SK-N-SH (cell line): ENCODE results near the gene SULT2B1. TPM values are rescaled to one million over a fixed set of nuclear protein-coding genes. Genes with fewer than 3 reads are reported as not detected.

Experiments used
- CTCF ChIA-PET: fragments of 300-600, 350-600 bp; formaldehyde crosslinking; extraction: SDS; loops from one replicate; lab custom pipeline; 2021; lab: Yijun Ruan, JAX
- POLR2A ChIA-PET: fragments of 350-600 bp; sonication (Branson Sonifier 250); formaldehyde crosslinking; extraction: SDS; loops from one replicate; lab custom pipeline; 2020; ENCODE audit warnings: antibody characterized with exemption, inconsistent platforms; lab: Yijun Ruan, JAX
- DNase-seq: peaks from one replicate; pipeline ENCODE4 v3.0.0; 2012
- H2AFZ ChIP-seq: fragments of 200-600 bp; sonication (generic); 2 replicates; pipeline ENCODE4 v1.8.1; 2016; ENCODE audit warnings: antibody characterized with exemption, mild to moderate bottlenecking, low read depth
- H3F3A ChIP-seq: fragments of 200-600 bp; sonication (generic); replicated peaks from 2 replicates; pipeline ENCODE3; 2016; ENCODE audit warnings: antibody characterized with exemption, mild to moderate bottlenecking; ENCODE audit not compliant: insufficient read depth
- H3K27ac ChIP-seq, 2 experiments: fragments of 200-500 bp in 1 of 2; fragments of 200-600 bp in 1 of 2; sonication (Bioruptor generic) in 1 of 2; sonication (generic), shearing (Covaris generic) in 1 of 2; 2 replicates each; pipeline versions ENCODE4 v1.5.1 to v1.6.1; 2014 to 2016; ENCODE audit warnings: low read depth in 2 of 2, inconsistent platforms in 1 of 2, low read length in 1 of 2, mild to moderate bottlenecking in 1 of 2, mixed read lengths in 1 of 2
- H3K27me3 ChIP-seq: fragments of 200-600 bp; sonication (generic), shearing (Covaris generic); 2 replicates; pipeline ENCODE4 v1.6.1; 2016; ENCODE audit warnings: mixed run types; ENCODE audit not compliant: insufficient read depth
- H3K36me3 ChIP-seq, 2 experiments: fragments of 200-500 bp in 1 of 2; fragments of 200-600 bp in 1 of 2; sonication (Bioruptor generic) in 1 of 2; sonication (generic) in 1 of 2; replicated peaks in 1 of 2; 2 replicates each; pipeline versions ENCODE3 to v1.5.1; 2014 to 2016; ENCODE audit warnings: low read length in 1 of 2, mild to moderate bottlenecking in 1 of 2; ENCODE audit not compliant: insufficient read depth in 2 of 2, control insufficient read depth in 1 of 2
- H3K4me1 ChIP-seq, 2 experiments: fragments of 200-500 bp in 1 of 2; fragments of 200-600 bp in 1 of 2; sonication (Bioruptor generic) in 1 of 2; sonication (generic), shearing (Covaris generic) in 1 of 2; 2 replicates each; pipeline versions ENCODE4 v1.5.1 to v1.6.1; 2014 to 2016; ENCODE audit warnings: low read depth in 1 of 2, low read length in 1 of 2, mixed run types in 1 of 2; ENCODE audit not compliant: insufficient read depth in 2 of 2, control insufficient read depth in 1 of 2
- H3K4me2 ChIP-seq: fragments of 200-600 bp; sonication (generic), shearing (Covaris generic); 2 replicates; pipeline ENCODE4 v1.6.1; 2017; ENCODE audit warnings: mixed run types
- H3K4me3 ChIP-seq, 2 experiments: fragments of 200-500 bp in 1 of 2; fragments of 200-600 bp in 1 of 2; sonication (Bioruptor generic) in 1 of 2; sonication (generic), shearing (Covaris generic) in 1 of 2; 2 replicates each; pipeline versions ENCODE4 v1.5.1 to v1.8.1; 2014 to 2016; ENCODE audit warnings: low read depth in 2 of 2, inconsistent platforms in 1 of 2, low read length in 1 of 2, mild to moderate bottlenecking in 1 of 2, mixed read lengths in 1 of 2, moderate library complexity in 1 of 2
- H3K79me2 ChIP-seq: fragments of 200-600 bp; sonication (generic); 2 replicates; pipeline ENCODE4 v1.8.1; 2017; ENCODE audit warnings: mild to moderate bottlenecking; ENCODE audit not compliant: insufficient read depth
- H3K9ac ChIP-seq: fragments of 200-600 bp; sonication (generic); 2 replicates; pipeline ENCODE4 v1.6.1; 2017; ENCODE audit warnings: mixed run types
- H3K9me2 ChIP-seq: fragments of 200-600 bp; sonication (generic); 2 replicates; pipeline ENCODE4 v1.6.1; 2017; ENCODE audit warnings: mixed run types
- H3K9me3 ChIP-seq: fragments of 200-600 bp; sonication (generic); 2 replicates; pipeline ENCODE4 v1.6.1; 2017; ENCODE audit warnings: mixed run types, mild to moderate bottlenecking, moderate library complexity
- H4K20me1 ChIP-seq: fragments of 200-600 bp; sonication (generic); 2 replicates; pipeline ENCODE4 v1.6.1; 2017; ENCODE audit warnings: mild to moderate bottlenecking, mixed run types; ENCODE audit not compliant: insufficient read depth
- CHD2 ChIP-seq: fragments of 150-350 bp; IDR thresholded peaks from 2 replicates; pipeline ENCODE4 v1.6.1; 2018; ENCODE audit warnings: low read length; ENCODE audit not compliant: partially characterized antibody
- EP300 ChIP-seq, 2 experiments: IDR thresholded peaks; 2 replicates each; pipeline versions ENCODE4 v1.4.0 to v1.6.1; 2012; ENCODE audit warnings: borderline replicate concordance in 1 of 2, low read depth in 1 of 2, low read length in 1 of 2
- FOSL2 ChIP-seq: IDR thresholded peaks from 2 replicates; pipeline ENCODE4 v1.4.0; 2012; ENCODE audit warnings: low read depth, mild to moderate bottlenecking, moderate library complexity, borderline replicate concordance
- FOXJ3 ChIP-seq: sonication (generic); formaldehyde crosslinking; IDR thresholded peaks from 2 replicates; pipeline ENCODE4 v1.5.1; 2020; ENCODE audit warnings: mild to moderate bottlenecking, missing genetic modification reagents
- JUND ChIP-seq: IDR thresholded peaks from 2 replicates; pipeline ENCODE4 v1.4.0; 2012
- POLR2AphosphoS5 ChIP-seq: IDR thresholded peaks from 2 replicates; pipeline ENCODE4 v1.6.1; 2012; ENCODE audit warnings: low read depth, low read length
- RAD21 ChIP-seq: IDR thresholded peaks from 2 replicates; pipeline ENCODE4 v1.6.1; 2012; ENCODE audit warnings: mild to moderate bottlenecking, low read length
- RFX5 ChIP-seq: IDR thresholded peaks from 2 replicates; pipeline ENCODE4 v1.6.1; 2012; ENCODE audit warnings: mild to moderate bottlenecking, improper control_type of control experiment, low read length
- SMC3 ChIP-seq: IDR thresholded peaks from 2 replicates; pipeline ENCODE4 v1.6.1; 2012; ENCODE audit warnings: low read depth, low read length, improper control_type of control experiment
- TCF12 ChIP-seq: IDR thresholded peaks from 2 replicates; pipeline ENCODE4 v1.4.0; 2012
- WGBS: methylation state at CpG from one replicate; pipeline ENCODE4 v1.1.6; 2017; ENCODE audit warnings: low lambda C conversion rate; 5-methylcytosine and 5-hydroxymethylcytosine counted together
- polyA plus RNA-seq, 3 experiments: library from polyadenylated mRNA; depleted of rRNA; stranded (reverse); fragments of >200 nt; gene quantifications; 2 replicates each; pipeline ENCODE4 v1.2.3, GENCODE V29; 2012
- TF ChIP-seq, protein P1 (sequence below): IDR thresholded peaks from 2 replicates; pipeline ENCODE4; 2012
- TF ChIP-seq, protein P2 (sequence below): IDR thresholded peaks from 2 replicates; pipeline ENCODE4 v1.4.0; 2012; ENCODE audit warnings: low read depth

SULT2B1 gene
- polyA plus RNA-seq, 1 of the 3 experiments (the other 2 are of a cell fraction) = 0.92 TPM

- TF ChIP-seq, protein P1, sequence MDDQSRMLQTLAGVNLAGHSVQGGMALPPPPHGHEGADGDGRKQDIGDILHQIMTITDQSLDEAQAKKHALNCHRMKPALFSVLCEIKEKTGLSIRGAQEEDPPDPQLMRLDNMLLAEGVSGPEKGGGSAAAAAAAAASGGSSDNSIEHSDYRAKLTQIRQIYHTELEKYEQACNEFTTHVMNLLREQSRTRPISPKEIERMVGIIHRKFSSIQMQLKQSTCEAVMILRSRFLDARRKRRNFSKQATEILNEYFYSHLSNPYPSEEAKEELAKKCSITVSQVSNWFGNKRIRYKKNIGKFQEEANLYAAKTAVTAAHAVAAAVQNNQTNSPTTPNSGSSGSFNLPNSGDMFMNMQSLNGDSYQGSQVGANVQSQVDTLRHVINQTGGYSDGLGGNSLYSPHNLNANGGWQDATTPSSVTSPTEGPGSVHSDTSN = no peak
- TF ChIP-seq RAD21 (peak; percentile 61), POLR2AphosphoS5 (no peak), TCF12 (no peak), JUND (no peak), RFX5 (no peak), SMC3 (peak; percentile 25; the same call in 1 of the 2 replicates), FOXJ3 (CRISPR knock-in tag) (no peak)
- TF ChIP-seq, protein P2, sequence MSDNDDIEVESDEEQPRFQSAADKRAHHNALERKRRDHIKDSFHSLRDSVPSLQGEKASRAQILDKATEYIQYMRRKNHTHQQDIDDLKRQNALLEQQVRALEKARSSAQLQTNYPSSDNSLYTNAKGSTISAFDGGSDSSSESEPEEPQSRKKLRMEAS = no peak
Measured at GRCh38 chr19:48560095-48560530, 8.1 kb downstream of the SULT2B1 start (continued).

GRCh38 chr19:48561412-48561811 is 9.4 kb downstream of the SULT2B1 start:
- TF ChIP-seq TCF12 (no peak), EP300 (IDR thresholded peaks at IDR 0.05; ENCODE audit: borderline replicate concordance in 1 of 2, low read depth in 1 of 2, low read length in 1 of 2) (no peak), CHD2 (no peak)
- TF ChIP-seq, protein P1 = no peak
- TF ChIP-seq, all 33 proteins: peak for 0
- Histone ChIP-seq H3K27me3 (no peaks in the 10 kb centered on the region), H3K9me2 (no peaks in the 10 kb centered on the region), H3F3A (peaks cover 9% of the 10 kb centered on the region), H3K4me3 (no peak overlapping the region), H3K4me1 (no peaks in the 10 kb centered on the region), H3K4me2 (no peak overlapping the region), H3K9me3 (no peaks in the 10 kb centered on the region), H4K20me1 (no peaks in the 10 kb centered on the region), H3K79me2 (no peaks in the 10 kb centered on the region), H3K27ac (no peak overlapping the region), H3K9ac (no peak overlapping the region), H3K36me3 (no peaks in the 10 kb centered on the region), H2AFZ (no peak overlapping the region)
- POLR2A ChIA-PET = no interaction called here
- CTCF ChIA-PET = interaction anchor here (2.4 kb wide), 1 partner anchor 71 kb away, joined by 8 read pairs; no protein-coding TSS in a partner anchor
- peak; percentile 2 for DNase-seq
- WGBS = 91% methylated on average over 10 of the region's 11 CpGs

DNA sequence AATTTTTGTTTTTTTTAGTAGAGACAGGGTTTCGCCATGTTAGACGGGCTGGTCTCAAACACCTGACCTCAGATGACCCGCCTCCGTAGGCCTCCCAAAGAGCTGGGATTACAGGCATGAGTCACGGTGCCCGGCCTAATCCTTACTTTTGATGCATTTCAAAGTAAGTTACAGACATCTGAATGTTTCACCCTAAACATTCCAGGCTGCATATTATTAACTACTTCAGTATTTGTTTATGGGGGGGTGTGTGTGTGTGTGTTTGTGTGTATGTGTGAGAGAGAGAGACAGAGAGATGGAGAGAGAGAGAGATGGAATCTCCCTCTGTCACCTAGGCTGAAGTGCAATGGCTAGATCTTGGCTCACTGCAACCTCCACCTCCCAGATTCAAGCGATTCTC is 13.1 kb downstream of the SULT2B1 start:
- H3K27ac ChIP-seq = no peak overlapping the region
- POLR2A ChIA-PET = no interaction called here
- H3K9me2 ChIP-seq = no peaks in the 10 kb centered on the region
- 55% methylated on average over 7 of the region's 7 CpGs for WGBS
- peak overlapping the region; percentile 29; the same call in 1 of the 2 replicates for H2AFZ ChIP-seq
- no peaks in the 10 kb centered on the region for H3K79me2 ChIP-seq
- no peaks in the 10 kb centered on the region for H3K9me3 ChIP-seq
- H3K4me1 ChIP-seq = peaks cover 7 to 13% of the 10 kb centered on the region in 2 experiments; a peak in 3 of 4 replicates
- no peak for DNase-seq
- no peak overlapping the region for H3K9ac ChIP-seq
- no peak overlapping the region for H3K4me2 ChIP-seq
- no peaks in the 10 kb centered on the region for H3K36me3 ChIP-seq
- H4K20me1 ChIP-seq = no peaks in the 10 kb centered on the region
- TF ChIP-seq FOSL2 (peak; percentile 20; the same call in 1 of the 2 replicates), EP300 (IDR thresholded peaks at IDR 0.05; ENCODE audit: borderline replicate concordance in 1 of 2, low read depth in 1 of 2, low read length in 1 of 2) (no peak)
- H3K27me3 ChIP-seq = no peaks in the 10 kb centered on the region
- H3F3A ChIP-seq = peaks cover 14% of the 10 kb centered on the region
- CTCF ChIA-PET = interaction anchor here (2.0 kb wide), 1 partner anchor 19 kb away, joined by 7 read pairs; no protein-coding TSS in a partner anchor
- no peak overlapping the region for H3K4me3 ChIP-seq
